ENCODE measurements around the gene NAV2. TPM values are rescaled to one million over a fixed set of nuclear protein-coding genes. Genes with fewer than 3 reads are reported as not detected.
"Not testable (repeated sequence)": the region's sequence is repeated elsewhere in the genome, so short reads cannot be mapped to it uniquely, and the experiment has no call there.

NAV2 gene
- polyA plus RNA-seq, 1 donor, result 40.4 TPM

GRCh38 chr11:19922689-19923035 is 210.0 kb downstream of the NAV2 start:
- no peak for DNase-seq

- no peak for DNase-seq
Observed at GRCh38 chr11:19923626-19924025, 211.0 kb downstream of the NAV2 start.

- no peak for DNase-seq
Observed at GRCh38 chr11:19924311-19924710, 211.7 kb downstream of the NAV2 start.

GRCh38 chr11:19924716-19925115 is 212.1 kb downstream of the NAV2 start:
- DNase-seq, result no peak

- DNase-seq, result not testable (repeated sequence)
Observed at GRCh38 chr11:19927403-19927802, 214.8 kb downstream of the NAV2 start.

- no peak for DNase-seq
Observed at GRCh38 chr11:19929147-19929546, 216.5 kb downstream of the NAV2 start.

- no peak for DNase-seq
Observed at GRCh38 chr11:19929655-19930054, 217.0 kb downstream of the NAV2 start.

- DNase-seq, result no peak
Observed at GRCh38 chr11:19931141-19931770, 218.6 kb downstream of the NAV2 start.

- no peak for DNase-seq
Observed at GRCh38 chr11:19931771-19932369, 219.2 kb downstream of the NAV2 start.

- DNase-seq, result no peak
Observed at GRCh38 chr11:19933132-19933735, 220.6 kb downstream of the NAV2 start.

GRCh38 chr11:19933801-19934488 is 221.3 kb downstream of the NAV2 start:
- DNase-seq, result no peak

GRCh38 chr11:19934828-19935259 is 222.2 kb downstream of the NAV2 start:
- DNase-seq, result no peak

GRCh38 chr11:19935507-19935906 is 222.9 kb downstream of the NAV2 start:
- no peak for DNase-seq

GRCh38 chr11:19936461-19936860 is 223.8 kb downstream of the NAV2 start:
- no peak for DNase-seq

- DNase-seq, result no peak
Observed at GRCh38 chr11:19938169-19938856, 225.7 kb downstream of the NAV2 start.

GRCh38 chr11:19938866-19939265 is 226.2 kb downstream of the NAV2 start:
- no peak for DNase-seq

- DNase-seq, result no peak
Observed at GRCh38 chr11:19939415-19939929, 226.8 kb downstream of the NAV2 start.

GRCh38 chr11:19940831-19941230 is 228.2 kb downstream of the NAV2 start:
- no peak for DNase-seq

GRCh38 chr11:19946681-19947080 is 234.0 kb downstream of the NAV2 start:
- no peak for DNase-seq

- DNase-seq, result no peak
Observed at GRCh38 chr11:19947537-19948114, 235.0 kb downstream of the NAV2 start.

GRCh38 chr11:19949606-19950005 is 237.0 kb downstream of the NAV2 start:
- no peak for DNase-seq

- peak; percentile 84 for DNase-seq
Observed at GRCh38 chr11:19951558-19952115, 239.0 kb downstream of the NAV2 start.
